HTERT RPE-1 (cell line): ENCODE results near the gene PRRT3.
"Not testable (repeated sequence)": the region's sequence is repeated elsewhere in the genome, so short reads cannot be mapped to it uniquely, and the experiment has no call there.

Experiments used
- in situ Hi-C: fragments of 300-500 bp; cut with MboI; formaldehyde crosslinking; loops from 4 replicates; pipeline ENCODE4 v1.14.3; 2020; ENCODE audit warnings: low sequenced_read_pairs

The PRRT3 gene

GRCh38 chr3:9899289-9899791 is 52.9 kb downstream of the PRRT3 start:
- in situ Hi-C loops: no loop called here

- in situ Hi-C loops: no loop called here
Observed at GRCh38 chr3:9898467-9899241, 53.6 kb downstream of the PRRT3 start.

GRCh38 chr3:9897408-9898372 is 54.5 kb downstream of the PRRT3 start:
- in situ Hi-C loops: no loop called here

- in situ Hi-C loops: not testable (repeated sequence)
Observed at GRCh38 chr3:9896755-9897407, 55.3 kb downstream of the PRRT3 start.

GRCh38 chr3:9895715-9896114 is 56.5 kb downstream of the PRRT3 start:
- in situ Hi-C loops: not testable (repeated sequence)
